T-helper 17 cell (primary cell): Measurements from ENCODE around the gene AP4E1. TPM values are rescaled to one million over a fixed set of nuclear protein-coding genes. Genes with fewer than 3 reads are reported as not detected.

Experiments
- ATAC-seq: fragments of 150-1000 bp; cut with Tn5 transposase; 2 replicates; pipeline ENCODE4 v1.10.0; 2021; ENCODE audit warnings: mild to moderate bottlenecking, moderate library complexity
- DNase-seq, 3 donors: peaks; one replicate each; pipeline versions ENCODE4 v3.0.0 to v3.0.0-alpha.2; 2020 to 2021
- H3K9me3 ChIP-seq: one replicate; pipeline ENCODE4 v1.7.0; 2013; ENCODE audit warnings: low read length, mild to moderate bottlenecking; ENCODE audit not compliant: control insufficient read depth, poor library complexity, severe bottlenecking
- H3K27ac Mint-ChIP-seq: one replicate; pipeline ENCODE4 v1.8.0; 2022; ENCODE audit warnings: mild to moderate bottlenecking, moderate library complexity, mixed read lengths
- H3K27me3 Mint-ChIP-seq: one replicate; pipeline ENCODE4 v1.8.0; 2022; ENCODE audit warnings: mixed read lengths
- H3K36me3 Mint-ChIP-seq: one replicate; pipeline ENCODE4 v1.8.0; 2022; ENCODE audit warnings: low read depth, mixed read lengths
- H3K4me1 Mint-ChIP-seq: one replicate; pipeline ENCODE4 v1.8.0; 2022; ENCODE audit warnings: mild to moderate bottlenecking, mixed read lengths
- H3K4me3 Mint-ChIP-seq: one replicate; pipeline ENCODE4 v1.8.0; 2022; ENCODE audit warnings: mild to moderate bottlenecking, moderate library complexity, mixed read lengths
- total RNA-seq, 4 donors: library from RNA in 2 of 4; stranded (reverse) in 2 of 4; gene quantifications; one replicate each; pipeline ENCODE4 v1.2.3 and lab custom pipeline; 2022 to 2026

The AP4E1 gene
- total RNA-seq, 2 donors from 2014 or later: 7.6 to 9.6 TPM

DNA sequence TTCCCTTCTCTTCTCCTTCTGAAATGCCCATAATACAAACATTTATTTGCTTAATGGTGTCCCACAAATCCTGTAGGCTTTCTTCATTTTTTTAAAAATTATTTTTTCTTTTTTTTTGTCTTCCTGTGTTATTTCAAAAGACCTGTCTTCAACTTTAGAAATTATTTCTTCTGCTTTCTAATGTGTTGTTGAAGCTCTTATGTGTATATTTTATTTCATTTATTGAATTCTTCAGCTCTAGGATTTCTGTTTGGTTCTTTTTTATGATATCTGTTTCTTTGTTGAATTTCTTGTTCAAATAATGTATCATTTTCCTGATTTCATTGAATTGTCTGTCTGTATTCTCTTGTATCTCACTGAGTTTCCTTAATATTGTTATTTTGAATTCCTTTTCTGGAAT lies 63.1 kb downstream of the AP4E1 start:
- peaks cover 19% of the 10 kb centered on the region for H3K36me3 Mint-ChIP-seq
- DNase-seq (no peak), ATAC-seq (no peak)
- no peaks in the 10 kb centered on the region for H3K27me3 Mint-ChIP-seq
- no peak overlapping the region for H3K4me3 Mint-ChIP-seq
- no peaks in the 10 kb centered on the region for H3K4me1 Mint-ChIP-seq
- H3K9me3 ChIP-seq: peaks cover 4% of the 10 kb centered on the region
- H3K27ac Mint-ChIP-seq: no peak overlapping the region

DNA sequence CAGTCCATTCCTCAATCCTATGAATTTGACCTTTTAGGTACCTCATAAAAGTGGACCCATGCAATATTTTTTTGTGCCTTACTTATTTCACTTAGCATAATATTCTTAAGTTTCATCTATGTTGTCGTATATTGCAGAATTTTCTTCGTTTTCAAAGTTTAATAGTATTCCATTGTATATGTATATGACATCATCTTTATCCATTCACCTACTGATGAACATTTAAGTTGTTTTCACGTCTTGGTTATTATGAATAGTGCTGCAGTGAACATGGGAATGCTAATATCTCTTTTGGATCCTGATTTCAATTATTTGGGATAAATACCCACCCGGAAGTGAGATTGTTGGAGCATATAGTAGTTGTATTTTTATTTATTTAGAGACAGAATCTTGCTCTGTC lies 65.1 kb downstream of the AP4E1 start:
- ATAC-seq (no peak), DNase-seq (no peak)
- H3K9me3 ChIP-seq: peaks cover 4% of the 10 kb centered on the region
- Mint-ChIP-seq H3K36me3 (peaks cover 16% of the 10 kb centered on the region), H3K27me3 (no peaks in the 10 kb centered on the region), H3K4me3 (no peak overlapping the region), H3K4me1 (no peaks in the 10 kb centered on the region), H3K27ac (no peak overlapping the region)

DNA sequence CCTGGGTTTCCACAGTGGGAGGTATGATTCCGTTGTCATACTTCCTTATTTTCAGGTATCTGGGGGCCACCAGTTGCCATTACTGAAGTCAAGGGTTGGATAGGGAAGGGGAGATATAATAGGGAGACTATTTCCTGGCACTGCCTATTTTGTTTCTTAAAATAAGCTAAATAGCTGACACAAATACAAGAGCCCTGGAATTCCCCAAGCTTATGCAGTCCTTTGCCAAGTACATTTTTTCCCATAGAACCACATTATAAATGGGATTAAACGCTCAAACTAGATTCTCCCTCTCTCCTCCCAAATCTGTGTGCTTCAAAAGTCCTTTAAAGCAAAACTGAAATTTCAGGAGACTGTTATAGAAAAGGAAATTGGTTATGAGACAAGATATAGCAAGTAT lies 68.7 kb downstream of the AP4E1 start:
- H3K9me3 ChIP-seq: no peaks in the 10 kb centered on the region
- no peaks in the 10 kb centered on the region for H3K27me3 Mint-ChIP-seq
- DNase-seq: no peak
- no peaks in the 10 kb centered on the region for H3K4me1 Mint-ChIP-seq
- peaks cover 16% of the 10 kb centered on the region for H3K36me3 Mint-ChIP-seq
- no peak overlapping the region for H3K4me3 Mint-ChIP-seq
- H3K27ac Mint-ChIP-seq: no peak overlapping the region
- no peak for ATAC-seq

DNA sequence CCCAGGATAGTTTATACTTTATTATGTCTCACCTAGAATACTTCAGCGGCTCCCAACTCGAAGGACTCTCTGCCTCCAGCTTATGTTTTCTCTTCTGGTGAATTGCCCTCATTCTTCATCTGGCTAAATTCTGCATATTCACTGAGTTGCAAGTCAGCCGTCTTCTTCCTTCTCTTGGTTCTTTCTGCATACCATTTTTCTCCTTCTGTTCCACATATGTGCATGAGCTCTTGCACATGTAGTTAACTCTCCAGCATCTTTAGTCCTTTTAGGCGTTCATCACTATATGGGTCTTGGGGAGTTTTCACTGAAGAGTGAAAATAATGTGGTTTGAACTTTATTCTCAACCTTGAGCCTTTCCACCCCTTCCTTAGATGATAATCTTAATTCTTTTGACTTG lies 70.1 kb downstream of the AP4E1 start:
- DNase-seq (no peak), ATAC-seq (no peak)
- Mint-ChIP-seq H3K4me1 (no peaks in the 10 kb centered on the region), H3K4me3 (no peak overlapping the region), H3K27me3 (no peaks in the 10 kb centered on the region), H3K36me3 (peaks cover 16% of the 10 kb centered on the region), H3K27ac (no peak overlapping the region)
- peaks cover 4% of the 10 kb centered on the region for H3K9me3 ChIP-seq

DNA sequence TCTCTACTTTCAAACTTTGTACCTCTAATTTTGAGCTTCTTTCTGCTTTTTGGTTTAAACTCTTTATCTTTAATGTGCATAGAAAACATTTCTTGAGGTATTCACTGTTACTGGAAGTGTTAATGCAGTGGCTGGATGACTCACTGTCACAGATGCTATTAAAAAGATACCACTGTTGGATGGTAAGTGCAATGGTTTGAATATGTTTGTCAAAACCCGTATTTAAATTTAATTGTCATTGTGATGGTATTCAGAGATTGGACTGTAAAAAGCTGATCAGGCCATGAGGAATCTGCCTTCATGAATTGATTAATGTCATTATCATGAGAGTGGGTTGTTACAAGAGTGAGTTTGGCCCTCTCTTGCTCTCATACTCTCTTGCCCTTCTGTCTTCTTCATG lies 70.6 kb downstream of the AP4E1 start:
- Mint-ChIP-seq H3K27ac (no peak overlapping the region), H3K4me3 (no peak overlapping the region), H3K36me3 (peaks cover 16% of the 10 kb centered on the region), H3K4me1 (no peaks in the 10 kb centered on the region), H3K27me3 (no peaks in the 10 kb centered on the region)
- peaks cover 4% of the 10 kb centered on the region for H3K9me3 ChIP-seq
- DNase-seq: no peak
- ATAC-seq: no peak

DNA sequence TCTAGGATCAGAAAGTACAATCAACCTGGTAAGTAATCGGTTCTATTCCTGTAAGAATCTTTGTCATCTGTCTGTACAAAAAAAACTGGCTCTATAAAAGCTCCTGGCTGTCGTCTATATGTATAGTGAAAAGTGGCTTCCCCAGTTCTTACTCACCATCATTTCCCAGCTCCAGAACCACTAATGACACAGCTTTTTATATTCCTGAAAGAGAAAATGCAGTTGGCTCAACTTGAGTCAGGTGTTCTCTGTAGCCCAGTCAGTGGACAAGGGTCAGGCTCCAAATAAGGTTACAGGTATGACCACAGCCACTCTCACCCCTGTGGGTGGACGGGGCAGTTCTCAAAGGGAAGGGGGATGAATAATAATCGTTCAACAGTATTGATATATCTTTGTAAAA lies 85.1 kb downstream of the AP4E1 start:
- Mint-ChIP-seq H3K36me3 (peaks cover 10% of the 10 kb centered on the region), H3K27me3 (no peaks in the 10 kb centered on the region), H3K27ac (no peak overlapping the region), H3K4me3 (no peak overlapping the region), H3K4me1 (no peaks in the 10 kb centered on the region)
- H3K9me3 ChIP-seq: no peaks in the 10 kb centered on the region
- no peak for DNase-seq
- no peak for ATAC-seq

DNA sequence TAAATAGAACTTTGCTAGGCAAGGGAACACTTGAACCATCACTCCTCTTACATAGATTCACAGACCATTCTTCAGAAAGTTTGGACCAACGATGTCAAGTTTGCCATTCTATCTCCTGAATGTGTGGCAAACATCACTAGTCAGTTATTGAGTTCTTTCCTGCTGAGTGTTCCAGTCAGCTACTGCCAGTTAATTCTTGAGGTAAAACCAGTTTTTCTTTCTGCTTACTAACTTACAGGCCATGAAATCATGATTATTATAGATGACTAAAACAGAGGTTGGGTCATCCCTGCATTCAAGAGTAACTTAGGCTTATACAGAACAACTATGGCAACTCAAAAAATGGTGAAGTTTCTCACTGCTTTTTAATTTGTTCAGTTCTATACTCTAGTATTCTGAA lies 88.2 kb downstream of the AP4E1 start:
- no peak overlapping the region for H3K4me3 Mint-ChIP-seq

DNA sequence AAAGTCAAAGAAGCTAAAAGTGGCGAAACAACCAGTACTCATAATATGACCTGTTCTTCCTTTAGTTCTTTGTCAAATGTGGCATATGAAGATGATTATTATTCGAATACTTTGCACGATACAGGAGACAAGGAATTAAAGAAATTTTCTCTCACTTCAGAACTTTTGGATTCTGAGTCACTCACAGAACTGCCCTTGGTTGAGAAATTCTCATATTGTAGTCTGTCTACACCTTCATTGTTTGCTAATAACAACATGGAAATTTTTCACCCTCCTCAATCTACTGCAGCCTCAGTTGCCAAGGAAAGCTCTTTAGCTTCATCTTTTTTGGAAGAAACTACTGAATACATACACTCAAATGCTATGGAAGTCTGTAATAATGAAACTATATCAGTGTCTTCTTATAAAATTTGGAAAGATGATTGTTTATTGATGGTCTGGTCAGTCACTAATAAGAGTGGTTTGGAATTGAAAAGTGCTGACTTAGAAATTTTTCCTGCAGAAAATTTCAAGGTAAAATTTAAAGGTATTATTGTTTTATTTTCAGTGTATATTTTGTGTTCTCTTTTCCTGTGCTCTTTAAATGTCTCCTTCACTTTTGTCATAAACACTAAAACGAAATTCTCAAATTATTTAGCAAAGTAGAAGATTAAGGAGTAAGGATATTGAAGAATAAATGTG lies 89.0 kb downstream of the AP4E1 start:
- no peaks in the 10 kb centered on the region for H3K9me3 ChIP-seq
- H3K4me1 Mint-ChIP-seq: peaks cover 3% of the 10 kb centered on the region
- H3K27ac Mint-ChIP-seq: no peak overlapping the region
- no peak overlapping the region for H3K4me3 Mint-ChIP-seq
- no peaks in the 10 kb centered on the region for H3K27me3 Mint-ChIP-seq
- H3K36me3 Mint-ChIP-seq: peaks cover 16% of the 10 kb centered on the region
- ATAC-seq (no peak), DNase-seq (no peak)

More for the DNA sequence above, 88.2 kb downstream of the AP4E1 start:
- H3K27ac Mint-ChIP-seq: no peak overlapping the region
- H3K9me3 ChIP-seq: no peaks in the 10 kb centered on the region
- H3K27me3 Mint-ChIP-seq: no peaks in the 10 kb centered on the region
- DNase-seq (no peak), ATAC-seq (no peak)
- no peaks in the 10 kb centered on the region for H3K4me1 Mint-ChIP-seq
- peaks cover 14% of the 10 kb centered on the region for H3K36me3 Mint-ChIP-seq

DNA sequence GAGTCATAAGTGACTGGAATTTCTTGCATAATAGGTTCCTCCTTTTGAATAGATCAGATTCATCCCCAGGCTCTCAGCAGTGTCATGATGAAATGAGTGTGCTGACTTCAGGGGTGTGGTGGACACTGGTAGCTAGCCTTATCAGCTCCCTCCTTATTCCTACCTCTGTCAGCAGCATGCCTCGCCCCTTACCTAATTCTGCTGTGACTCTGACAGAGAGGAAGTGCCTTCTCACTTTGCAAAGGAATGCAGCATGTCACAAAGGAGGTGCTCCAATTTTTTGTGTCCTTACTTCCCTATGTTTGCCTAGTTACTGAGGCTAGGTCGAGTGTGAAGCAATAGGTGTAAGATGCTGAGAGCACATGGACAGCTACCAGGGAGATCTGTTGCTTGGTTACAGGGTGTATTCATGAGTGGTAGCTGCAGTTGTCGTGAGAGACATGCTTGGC lies 95.6 kb downstream of the AP4E1 start:
- H3K36me3 Mint-ChIP-seq: peaks cover 9% of the 10 kb centered on the region
- ATAC-seq (no peak), DNase-seq (no peak)
- H3K4me3 Mint-ChIP-seq: no peak overlapping the region
- H3K27ac Mint-ChIP-seq: no peak overlapping the region
- peaks cover 3% of the 10 kb centered on the region for H3K4me1 Mint-ChIP-seq
- no peaks in the 10 kb centered on the region for H3K9me3 ChIP-seq
- no peaks in the 10 kb centered on the region for H3K27me3 Mint-ChIP-seq

DNA sequence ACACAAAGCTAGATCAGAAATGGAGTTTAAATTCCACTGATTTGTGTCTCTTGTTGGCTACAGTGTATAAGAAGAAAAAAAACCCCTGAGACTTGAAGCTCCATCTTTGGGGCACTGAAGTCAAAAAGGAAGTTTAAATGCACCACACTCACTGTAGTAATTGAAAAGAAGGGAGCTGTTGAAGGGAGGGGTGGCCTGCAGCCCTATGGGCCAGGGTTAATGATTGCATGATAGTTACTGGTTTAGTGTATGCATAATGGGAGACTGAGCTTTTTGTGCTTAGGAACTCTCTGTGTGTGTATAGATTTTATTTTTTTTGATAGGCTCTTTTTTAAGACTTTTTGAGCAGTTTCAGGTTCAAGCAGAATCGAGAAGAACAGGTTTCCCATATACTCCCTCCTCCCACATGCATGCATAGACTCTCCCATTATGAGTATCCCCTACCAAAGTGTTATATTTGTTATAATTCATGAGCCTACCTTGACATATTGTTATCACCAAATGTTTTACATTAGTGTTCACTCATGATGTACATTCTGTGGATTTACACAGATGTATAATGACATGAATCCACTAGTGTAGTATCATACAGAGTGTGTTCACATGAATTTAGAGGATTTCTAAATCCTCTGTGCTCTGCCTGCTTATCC lies 98.0 kb downstream of the AP4E1 start:
- H3K36me3 Mint-ChIP-seq: peaks cover 9% of the 10 kb centered on the region
- no peak overlapping the region for H3K4me3 Mint-ChIP-seq
- no peak overlapping the region for H3K27ac Mint-ChIP-seq
- no peaks in the 10 kb centered on the region for H3K9me3 ChIP-seq
- ATAC-seq (no peak), DNase-seq (no peak)
- H3K27me3 Mint-ChIP-seq: no peaks in the 10 kb centered on the region
- H3K4me1 Mint-ChIP-seq: peaks cover 3% of the 10 kb centered on the region

DNA sequence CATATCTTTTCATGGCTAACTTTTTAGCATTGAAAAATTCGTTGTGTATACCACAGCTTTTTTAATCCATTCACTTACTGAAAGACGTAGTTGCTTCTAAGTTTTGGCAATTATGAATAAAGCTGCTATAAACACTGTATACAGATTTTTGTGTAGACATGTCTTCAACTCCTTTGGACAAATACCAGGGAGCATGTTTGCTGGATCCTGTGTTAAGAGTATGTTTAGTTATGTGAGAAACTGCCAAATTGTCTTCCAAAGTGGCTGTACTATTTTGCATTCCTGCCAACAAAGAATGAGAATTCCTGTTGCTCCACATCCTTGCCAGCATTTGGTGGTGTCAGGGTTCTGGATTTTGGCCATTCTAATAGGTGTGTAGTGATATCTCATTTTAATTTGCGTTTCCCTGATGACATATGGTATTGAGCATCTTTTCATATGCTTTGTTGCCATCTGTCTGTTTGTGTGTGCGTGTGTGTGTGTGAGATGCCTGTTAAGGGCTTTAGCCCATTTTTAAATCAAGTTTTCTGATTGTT lies 98.7 kb downstream of the AP4E1 start:
- Mint-ChIP-seq H3K4me1 (peaks cover 3% of the 10 kb centered on the region), H3K27ac (no peak overlapping the region), H3K27me3 (no peaks in the 10 kb centered on the region), H3K4me3 (no peak overlapping the region), H3K36me3 (peaks cover 9% of the 10 kb centered on the region)
- ATAC-seq (no peak), DNase-seq (no peak)
- no peaks in the 10 kb centered on the region for H3K9me3 ChIP-seq

DNA sequence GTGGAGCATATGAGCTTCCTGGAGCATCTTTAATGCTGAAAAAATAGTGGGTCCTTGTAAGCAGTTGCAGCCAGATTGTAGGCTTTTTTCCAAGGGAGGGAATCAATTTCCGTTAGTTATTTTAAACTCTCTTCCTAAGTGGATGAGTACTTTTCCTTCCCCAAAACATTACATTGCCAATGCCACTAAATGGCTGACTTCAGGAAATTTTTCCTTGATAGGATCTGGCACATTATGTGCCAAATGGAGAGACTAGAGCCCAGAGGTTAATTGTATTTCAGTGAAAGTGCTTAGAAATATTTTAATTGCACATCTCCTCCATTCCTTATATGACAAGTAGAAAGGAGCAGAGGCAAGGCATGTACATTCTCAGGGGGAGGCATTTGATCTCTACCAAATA lies 102.7 kb downstream of the AP4E1 start:
- H3K9me3 ChIP-seq: no peaks in the 10 kb centered on the region
- no peaks in the 10 kb centered on the region for H3K27me3 Mint-ChIP-seq
- ATAC-seq (no peak), DNase-seq (no peak)
- no peak overlapping the region for H3K27ac Mint-ChIP-seq
- no peaks in the 10 kb centered on the region for H3K4me1 Mint-ChIP-seq
- H3K4me3 Mint-ChIP-seq: no peak overlapping the region
- peaks cover 3% of the 10 kb centered on the region for H3K36me3 Mint-ChIP-seq

DNA sequence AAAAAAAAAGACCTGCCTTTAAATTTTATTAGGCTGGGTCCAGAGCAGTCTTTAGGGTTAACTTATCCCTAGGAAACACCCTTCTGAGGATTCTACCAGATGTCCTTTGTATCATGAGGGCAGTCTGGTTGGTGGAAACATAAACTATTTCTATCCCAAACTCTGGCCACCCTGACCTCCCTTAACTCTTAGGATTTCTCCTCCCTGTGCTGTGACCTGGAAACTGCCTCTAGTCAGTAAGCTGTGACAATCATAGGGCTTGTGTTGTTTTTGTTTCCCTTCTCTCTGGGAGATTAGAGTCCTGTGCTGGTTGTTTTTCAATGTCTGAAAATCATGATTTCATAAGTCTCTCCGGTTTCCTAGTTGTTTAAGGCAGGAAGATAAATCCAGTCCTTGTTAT lies 108.1 kb downstream of the AP4E1 start:
- H3K27me3 Mint-ChIP-seq: no peaks in the 10 kb centered on the region
- H3K4me1 Mint-ChIP-seq: no peaks in the 10 kb centered on the region
- ATAC-seq: no peak
- DNase-seq: no peak
- H3K27ac Mint-ChIP-seq: no peak overlapping the region
- H3K36me3 Mint-ChIP-seq: peaks cover 8% of the 10 kb centered on the region
- no peak overlapping the region for H3K4me3 Mint-ChIP-seq
- H3K9me3 ChIP-seq: no peaks in the 10 kb centered on the region

DNA sequence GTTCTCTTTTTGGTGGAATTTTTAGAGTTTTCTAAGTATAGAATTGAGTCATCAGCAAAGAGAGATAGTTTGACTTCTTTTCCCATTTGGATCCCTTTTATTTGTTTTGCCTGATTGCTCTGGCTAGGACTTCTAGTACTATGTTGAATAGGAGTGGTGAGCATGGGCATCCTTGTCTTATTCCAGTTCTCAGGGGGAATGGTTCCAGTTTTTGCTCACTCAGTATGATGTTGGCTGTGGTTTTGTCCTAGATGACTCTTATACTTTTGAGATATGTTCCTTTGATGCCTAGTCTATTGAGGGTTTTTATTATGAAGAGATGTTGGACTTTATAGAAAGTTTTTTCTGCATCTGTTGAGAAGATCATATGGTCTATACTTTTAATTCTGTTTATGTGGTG lies 113.7 kb downstream of the AP4E1 start:
- Mint-ChIP-seq H3K27me3 (no peaks in the 10 kb centered on the region), H3K4me3 (no peak overlapping the region), H3K27ac (no peak overlapping the region), H3K36me3 (peaks cover 8% of the 10 kb centered on the region), H3K4me1 (no peaks in the 10 kb centered on the region)
- no peak for DNase-seq
- no peaks in the 10 kb centered on the region for H3K9me3 ChIP-seq
- no peak for ATAC-seq
